GM21360 (cell line): ENCODE measurements around the gene PLCL2.

ENCODE experiments used
- ATAC-seq: cut with Tn5 transposase; IDR thresholded peaks from one replicate; pipeline ENCODE4 v1.9.1; 2021; ENCODE audit warnings: mild to moderate bottlenecking, moderate library complexity; ENCODE audit not compliant: unreplicated experiment

Gene PLCL2

GRCh38 chr3:16890597-16891333 lies 6.0 kb downstream of the PLCL2 start:
- no peak for ATAC-seq

GRCh38 chr3:16893618-16894200 lies 9.0 kb downstream of the PLCL2 start:
- no peak for ATAC-seq

- ATAC-seq, result no peak
These were observed 11.4 kb downstream of the PLCL2 start for GRCh38 chr3:16896094-16896627.

GRCh38 chr3:16896820-16897219 lies 12.1 kb downstream of the PLCL2 start:
- ATAC-seq, result no peak

- ATAC-seq, result peak; percentile 55
These were observed 12.6 kb downstream of the PLCL2 start for GRCh38 chr3:16897254-16897926.

GRCh38 chr3:16898595-16899395 lies 14.0 kb downstream of the PLCL2 start:
- no peak for ATAC-seq

GRCh38 chr3:16899919-16900318 lies 15.2 kb downstream of the PLCL2 start:
- ATAC-seq, result no peak

GRCh38 chr3:16900779-16901440 lies 16.2 kb downstream of the PLCL2 start:
- ATAC-seq, result no peak

GRCh38 chr3:16904423-16905417 lies 20.0 kb downstream of the PLCL2 start:
- peak; percentile 42 for ATAC-seq

GRCh38 chr3:16905704-16906103 lies 20.9 kb downstream of the PLCL2 start:
- ATAC-seq, result no peak

- no peak for ATAC-seq
These were observed 21.9 kb downstream of the PLCL2 start for GRCh38 chr3:16906682-16907081.

GRCh38 chr3:16907243-16907642 lies 22.5 kb downstream of the PLCL2 start:
- peak; percentile 45 for ATAC-seq

GRCh38 chr3:16908016-16908807 lies 23.5 kb downstream of the PLCL2 start:
- ATAC-seq, result no peak

GRCh38 chr3:16908896-16909295 lies 24.1 kb downstream of the PLCL2 start:
- ATAC-seq, result no peak

- no peak for ATAC-seq
These were observed 25.0 kb downstream of the PLCL2 start for GRCh38 chr3:16909802-16910201.

- no peak for ATAC-seq
These were observed 25.5 kb downstream of the PLCL2 start for GRCh38 chr3:16910207-16910606.

- no peak for ATAC-seq
These were observed 27.2 kb downstream of the PLCL2 start for GRCh38 chr3:16911916-16912315.
